GM18951 (cell line): ENCODE results near the gene MAP4K5.

Experiments
- POLR2A ChIP-seq: IDR thresholded peaks from 4 replicates; pipeline ENCODE4 v1.6.1; 2011; ENCODE audit warnings: mild to moderate bottlenecking; ENCODE audit not compliant: insufficient read length, insufficient read depth; ENCODE audit errors: extremely low read depth
- in situ Hi-C: fragments of 300-500 bp; cut with MboI; formaldehyde crosslinking; loops from one replicate; pipeline ENCODE4 v1.12.0; 2022; ENCODE audit warnings: low sequenced_read_pairs, mixed read lengths, inconsistent platforms; ENCODE audit not compliant: unreplicated experiment

The MAP4K5 gene

GRCh38 chr14:50542941-50543418 is 10.6 kb upstream of the MAP4K5 start:
- TF ChIP-seq POLR2A = no peak
- in situ Hi-C loops = loop anchor here (25.0 kb wide), 1 partner anchor 681 kb away; the partner anchor contains the start of gene NEMF

- in situ Hi-C loops = loop anchor here (25.0 kb wide), 1 partner anchor 679 kb away; the partner anchor contains the start of gene NEMF
Measured at GRCh38 chr14:50541159-50541567, 8.8 kb upstream of the MAP4K5 start.

GRCh38 chr14:50539051-50539450 is 6.7 kb upstream of the MAP4K5 start:
- in situ Hi-C loops = loop anchor here (25.0 kb wide), 1 partner anchor 677 kb away; the partner anchor contains the start of gene NEMF
- no peak for TF ChIP-seq POLR2A

More at GRCh38 chr14:50541159-50541567, 8.8 kb upstream of the MAP4K5 start:
- no peak for TF ChIP-seq POLR2A

GRCh38 chr14:50538034-50538433 is 5.7 kb upstream of the MAP4K5 start:
- in situ Hi-C loops = loop anchor here (25.0 kb wide), 1 partner anchor 676 kb away; the partner anchor contains the start of gene NEMF

- in situ Hi-C loops = loop anchor here (25.0 kb wide), 1 partner anchor 673 kb away; the partner anchor contains the start of gene NEMF
Measured at GRCh38 chr14:50534997-50535396, 2.6 kb upstream of the MAP4K5 start.

GRCh38 chr14:50534416-50534815 is 2.0 kb upstream of the MAP4K5 start:
- no peak for TF ChIP-seq POLR2A
- in situ Hi-C loops = loop anchor here (25.0 kb wide), 1 partner anchor 672 kb away; the partner anchor contains the start of gene NEMF

More at GRCh38 chr14:50534997-50535396, 2.6 kb upstream of the MAP4K5 start:
- no peak for TF ChIP-seq POLR2A

- in situ Hi-C loops = loop anchor here (25.0 kb wide), 1 partner anchor 672 kb away; the partner anchor contains the start of gene NEMF
- TF ChIP-seq POLR2A = no peak
Measured at GRCh38 chr14:50533806-50534205, 1.4 kb upstream of the MAP4K5 start.

- no peak for TF ChIP-seq POLR2A
- in situ Hi-C loops = loop anchor here (25.0 kb wide), 1 partner anchor 671 kb away; the partner anchor contains the start of gene NEMF
Measured at GRCh38 chr14:50533241-50533705, 904 bp upstream of the MAP4K5 start.

GRCh38 chr14:50531595-50532501 is 521 bp downstream of the MAP4K5 start:
- in situ Hi-C loops = loop anchor here (25.0 kb wide), 1 partner anchor 670 kb away; the partner anchor contains the start of gene NEMF
- no peak for TF ChIP-seq POLR2A

GRCh38 chr14:50530794-50531365 is 1.5 kb downstream of the MAP4K5 start:
- no peak for TF ChIP-seq POLR2A
- in situ Hi-C loops = loop anchor here (25.0 kb wide), 1 partner anchor 669 kb away; the partner anchor contains the start of gene NEMF

- no peak for TF ChIP-seq POLR2A
- in situ Hi-C loops = loop anchor here (25.0 kb wide), 1 partner anchor 668 kb away; the partner anchor contains the start of gene NEMF
Measured at GRCh38 chr14:50530358-50530757, 2.0 kb downstream of the MAP4K5 start.

- in situ Hi-C loops = loop anchor here (10.0 to 25.0 kb wide), 2 partner anchors 185 to 667 kb away; partner anchors contain the start of gene NEMF
- TF ChIP-seq POLR2A = no peak
Measured at GRCh38 chr14:50529288-50530179, 2.8 kb downstream of the MAP4K5 start.
